Stimulated activated CD8-positive, alpha-beta memory T cell treated with anti-CD3 and anti-CD28 coated beads, Interleukin-4, amount 100 ng/mL, for 48 hours (primary cell): Measurements from ENCODE around the gene METTL24.
"Not testable (repeated sequence)": the region's sequence is repeated elsewhere in the genome, so short reads cannot be mapped to it uniquely, and the experiment has no call there.

Experiments
- DNase-seq: peaks from one replicate; pipeline ENCODE4 v3.0.0-alpha.2; 2020

Gene METTL24

DNA sequence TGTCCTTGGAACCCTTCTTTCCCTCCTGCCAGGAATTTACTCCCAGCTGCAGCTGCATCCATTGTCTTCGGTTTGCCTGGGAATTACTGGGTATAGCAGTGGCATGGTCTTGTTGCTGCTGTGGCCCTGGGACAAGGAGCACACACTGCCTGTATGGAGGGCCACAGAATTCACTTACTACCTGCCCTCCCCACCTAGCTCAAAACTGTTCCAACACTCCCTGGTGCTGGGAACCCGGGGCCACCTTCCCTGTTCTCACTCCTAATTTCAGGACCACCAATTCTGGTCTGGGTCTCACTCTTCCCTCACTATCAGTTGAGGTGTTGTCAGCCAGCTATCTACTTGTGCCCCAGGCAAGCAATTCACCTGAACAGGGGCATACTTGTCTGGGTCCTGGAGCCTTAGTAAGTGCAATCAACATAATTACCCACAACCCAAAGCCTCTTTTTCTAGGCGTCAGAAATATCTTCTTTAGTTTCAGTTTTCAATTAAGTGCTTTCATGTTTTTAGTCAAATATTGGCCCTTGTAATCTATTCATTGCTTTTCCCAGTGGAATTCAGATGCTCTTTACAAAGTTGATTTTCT is 47.2 kb downstream of the METTL24 start:
- no peak for DNase-seq

DNA sequence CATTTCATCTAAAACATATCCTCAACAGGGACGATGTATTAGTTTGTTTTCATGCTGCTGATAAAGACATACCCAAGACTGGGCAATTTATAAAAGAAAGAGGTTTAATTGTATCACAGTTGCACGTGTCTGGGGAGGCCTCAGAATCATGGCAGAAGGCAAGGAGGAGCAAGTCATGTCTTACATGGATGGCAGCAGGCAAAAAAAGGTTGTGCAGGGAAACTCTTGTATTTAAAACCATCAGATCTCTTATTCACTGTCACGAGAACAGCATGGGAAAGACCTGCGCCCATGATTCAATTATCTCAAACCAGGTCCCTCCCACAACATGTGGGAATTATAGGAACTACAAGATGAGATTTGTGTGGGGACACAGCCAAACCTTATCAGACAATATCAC is 48.7 kb downstream of the METTL24 start:
- DNase-seq, result not testable (repeated sequence)

DNA sequence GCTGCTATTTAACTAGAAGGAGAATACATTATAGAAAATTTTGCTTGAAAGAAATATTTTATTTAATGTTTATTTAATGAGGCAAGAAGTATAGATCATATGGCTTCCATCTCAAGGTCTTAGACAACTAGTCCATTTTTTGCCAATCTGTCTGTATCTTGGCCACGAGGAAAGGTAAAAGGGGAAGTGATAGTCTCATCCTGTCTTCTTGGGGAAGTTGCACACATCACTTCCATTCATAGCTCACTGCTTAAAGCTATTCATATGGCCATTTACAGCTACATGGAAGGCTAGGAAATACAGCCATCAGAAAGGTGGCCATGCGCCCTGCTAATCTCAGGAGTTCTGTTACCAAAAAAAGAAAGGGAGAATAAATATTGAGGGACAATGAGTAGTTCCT is 50.8 kb downstream of the METTL24 start:
- no peak for DNase-seq

DNA sequence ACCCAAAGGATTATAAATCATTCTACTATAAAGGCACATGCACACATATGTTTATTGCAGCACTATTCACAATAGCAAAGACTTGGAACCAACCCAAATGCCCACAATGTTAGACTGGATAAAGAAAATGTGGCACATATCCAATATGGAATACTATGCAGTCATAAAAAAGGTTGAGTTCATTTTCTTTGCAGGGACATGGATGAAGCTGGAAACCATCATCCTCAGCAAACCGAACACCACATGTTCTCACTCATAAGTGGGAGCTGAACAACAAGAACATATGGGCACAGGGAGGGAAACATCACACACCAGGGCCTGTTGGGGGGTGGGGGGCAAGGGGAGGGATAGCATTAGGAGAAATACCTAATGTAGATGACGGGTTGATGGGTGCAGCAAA is 52.3 kb downstream of the METTL24 start:
- not testable (repeated sequence) for DNase-seq

DNA sequence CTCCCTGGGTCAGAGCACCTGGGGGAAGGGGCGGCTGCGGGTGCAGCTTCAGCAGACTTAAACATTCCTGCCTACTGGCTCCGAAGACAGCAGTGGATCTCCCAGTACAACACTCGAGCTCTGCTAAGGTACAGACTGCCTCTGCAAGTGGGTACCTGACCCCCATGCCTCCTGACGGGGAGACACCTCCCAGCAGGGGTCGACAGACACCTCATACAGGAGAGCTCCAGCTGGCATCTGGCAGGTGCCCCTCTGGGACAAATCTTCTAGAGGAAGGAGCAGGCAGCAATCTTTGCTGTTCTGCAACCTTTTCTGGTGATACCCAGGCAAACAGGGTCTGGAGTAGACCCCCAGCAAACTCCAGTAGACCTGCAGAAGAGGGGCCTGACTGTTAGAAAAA is 54.5 kb downstream of the METTL24 start:
- DNase-seq, result not testable (repeated sequence)

DNA sequence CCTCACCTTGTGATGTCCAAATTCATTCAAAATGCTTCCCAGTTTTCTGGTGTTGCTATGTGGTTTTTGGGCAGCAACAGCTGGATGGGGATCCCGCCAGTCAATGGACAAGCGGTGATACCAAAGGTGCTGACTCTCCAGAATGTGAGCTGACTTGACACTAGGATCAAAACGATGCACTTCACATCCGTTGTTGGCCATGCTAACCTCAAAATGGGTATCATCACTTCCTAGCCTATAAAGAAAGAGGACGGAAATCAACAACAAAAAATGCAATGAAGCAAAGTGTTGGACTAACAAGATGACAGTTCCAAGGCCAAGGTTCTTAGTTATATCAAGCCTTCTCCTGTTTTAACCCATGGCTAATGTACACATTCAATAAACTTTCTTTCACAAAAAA is 59.2 kb downstream of the METTL24 start:
- no peak for DNase-seq

DNA sequence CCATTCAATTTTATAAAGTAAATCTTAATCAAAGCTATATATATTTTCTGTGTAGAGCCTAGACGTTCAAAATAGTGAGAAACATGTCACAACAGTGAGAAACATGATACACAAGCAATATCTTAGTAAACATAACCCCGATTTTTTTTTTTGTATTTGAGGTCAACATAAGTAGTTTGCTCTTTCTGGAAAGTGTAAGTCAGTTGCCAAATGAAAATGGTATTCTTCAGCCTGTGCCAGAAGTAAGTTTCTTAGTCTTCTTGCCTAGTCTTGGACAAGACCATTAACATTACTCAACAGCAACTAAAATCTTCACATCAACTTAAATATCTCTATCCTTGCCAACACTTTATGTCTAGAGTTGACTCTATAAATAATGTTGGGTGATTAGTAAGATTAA is 59.7 kb downstream of the METTL24 start:
- DNase-seq, result no peak

DNA sequence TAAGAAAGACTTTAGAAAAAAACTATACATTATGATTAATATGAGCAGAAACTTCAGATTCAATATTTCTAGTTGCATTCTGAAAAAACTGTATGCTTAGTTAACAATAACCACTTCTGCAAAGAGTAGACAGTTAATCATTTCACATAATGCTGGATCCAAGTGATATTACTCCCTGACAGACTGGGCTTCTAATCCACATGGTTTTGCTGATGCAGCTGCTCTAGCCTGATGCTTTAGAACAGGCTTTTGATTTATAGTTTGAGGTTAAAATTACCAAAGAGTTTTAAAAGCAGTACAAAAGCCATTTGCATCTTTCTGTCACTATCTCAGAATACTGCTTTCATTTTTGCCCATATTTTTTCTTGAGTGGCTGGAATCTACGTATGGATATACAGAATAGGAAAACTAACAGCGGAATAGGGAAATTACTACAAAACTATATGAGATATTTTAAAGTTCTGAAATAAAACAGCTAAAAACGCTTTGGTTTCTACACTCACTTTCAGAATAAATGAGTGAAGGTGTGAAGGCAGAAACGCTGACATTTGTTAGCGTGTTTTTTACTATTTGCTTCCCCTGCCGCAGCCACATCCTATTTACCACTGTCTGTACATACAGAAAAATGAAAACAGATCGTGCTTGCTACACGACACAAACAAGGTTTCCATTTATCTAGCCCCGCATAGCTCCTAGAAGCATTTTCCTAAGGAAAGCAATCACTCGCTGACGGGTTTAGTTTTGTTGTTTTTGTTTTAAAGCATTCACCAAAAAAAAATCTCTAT is 61.7 kb downstream of the METTL24 start:
- DNase-seq, result no peak

DNA sequence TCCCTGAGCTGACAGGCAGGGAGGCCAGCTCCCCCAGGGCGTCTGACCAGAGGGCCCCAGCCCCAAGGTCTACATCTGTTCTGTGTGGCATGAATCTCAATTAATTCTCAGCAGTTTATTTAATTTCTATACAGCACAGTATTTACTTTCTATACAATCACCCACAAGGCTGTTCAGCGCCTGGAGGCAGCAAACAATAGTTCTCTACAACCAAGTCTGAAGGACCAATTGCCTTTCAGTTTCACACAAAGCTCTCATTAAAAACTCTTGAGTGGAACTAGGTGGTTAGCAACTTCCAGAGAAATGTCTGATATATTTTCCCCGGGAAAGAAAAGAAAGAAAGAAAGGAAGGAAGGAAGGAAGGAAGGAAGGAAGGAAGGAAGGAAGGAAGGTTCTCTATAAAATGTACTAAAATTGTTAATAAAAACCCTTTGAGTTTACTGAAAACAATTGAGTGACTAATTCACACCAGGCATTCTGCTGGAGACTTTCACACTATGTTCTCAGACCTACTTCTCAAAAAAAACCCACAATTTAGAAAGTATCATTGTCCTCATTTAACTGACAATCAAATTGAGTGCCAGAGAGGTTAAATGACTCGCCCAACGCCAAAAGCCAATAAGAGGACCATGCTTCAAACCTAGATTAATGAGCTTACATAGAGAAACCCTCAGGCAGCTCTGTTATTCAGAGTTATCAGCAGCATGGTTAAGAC is 62.5 kb downstream of the METTL24 start:
- no peak for DNase-seq

DNA sequence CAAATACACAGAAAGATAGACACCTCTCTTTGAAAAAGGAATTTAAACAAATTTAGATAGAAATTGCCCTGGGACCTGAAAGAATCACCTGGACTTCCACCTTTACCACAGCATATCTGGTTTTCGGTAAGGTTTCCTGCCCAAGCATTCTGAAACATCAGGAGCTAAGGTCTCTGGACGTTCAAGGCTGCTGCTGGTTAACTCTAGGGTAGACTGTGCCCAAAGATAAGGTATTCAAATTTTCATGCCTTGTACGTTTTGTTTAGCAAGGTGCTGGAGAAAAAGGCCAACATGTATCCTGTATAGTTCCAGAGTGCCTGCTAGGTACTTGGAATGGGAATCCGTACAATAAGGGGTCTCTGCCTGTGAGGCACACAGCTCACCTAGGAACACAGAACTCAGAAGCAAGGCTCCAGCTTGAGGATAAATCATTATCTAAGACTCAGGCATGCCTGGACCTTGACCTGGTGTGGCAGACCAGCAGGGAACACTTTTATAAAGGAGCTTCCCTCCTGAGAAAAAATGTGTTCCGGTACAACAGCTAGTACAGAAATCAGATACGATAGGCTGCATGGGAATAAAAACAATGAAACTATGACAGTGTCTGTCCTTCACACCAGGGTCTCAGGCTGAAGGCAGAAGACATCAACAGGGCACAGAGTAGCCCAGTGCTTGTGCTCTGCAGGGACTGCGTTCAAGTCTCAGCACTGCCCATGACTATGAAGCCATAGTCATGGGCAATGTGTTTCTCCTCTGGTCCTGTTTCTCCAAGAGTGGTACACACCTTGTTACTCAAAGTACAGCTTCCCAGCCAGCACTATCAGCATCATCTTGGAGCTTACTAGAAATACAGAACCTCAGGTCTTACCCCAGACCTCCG is 70.4 kb downstream of the METTL24 start:
- no peak for DNase-seq

DNA sequence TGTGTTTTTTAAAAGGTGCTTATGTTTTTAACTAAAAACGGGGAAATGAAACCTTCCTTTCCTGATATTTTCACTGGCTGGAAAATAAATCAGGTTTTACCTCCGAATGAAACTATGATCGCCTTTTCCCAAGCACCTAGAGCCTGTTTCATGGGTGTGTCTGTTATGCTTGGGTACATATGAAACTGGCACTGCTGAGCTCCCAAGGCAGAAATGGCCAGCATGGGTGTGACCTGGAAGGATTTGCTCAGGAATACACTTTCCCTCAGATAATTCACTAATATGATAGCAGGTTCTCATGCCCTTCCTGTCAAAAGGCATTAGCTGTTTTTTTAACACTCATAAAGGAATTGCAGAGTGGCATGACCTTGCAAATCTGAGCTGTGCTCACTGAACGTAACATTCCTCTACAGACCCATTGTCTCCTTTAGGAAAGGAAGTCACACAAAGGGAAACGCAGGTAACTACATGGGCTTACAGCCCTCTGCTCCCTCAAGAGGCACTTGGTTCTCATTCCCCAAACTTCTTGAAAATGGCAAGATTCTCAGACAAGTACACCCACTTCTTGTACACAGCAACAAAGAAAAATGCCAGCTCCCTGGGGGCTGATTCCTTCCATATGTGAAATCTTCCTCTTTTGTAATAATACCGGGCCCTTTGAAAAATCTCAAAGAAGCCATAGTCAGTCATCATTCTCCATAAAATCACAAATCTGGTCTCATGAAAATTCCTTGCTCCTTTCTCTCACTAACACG is 72.7 kb downstream of the METTL24 start:
- DNase-seq, result no peak

DNA sequence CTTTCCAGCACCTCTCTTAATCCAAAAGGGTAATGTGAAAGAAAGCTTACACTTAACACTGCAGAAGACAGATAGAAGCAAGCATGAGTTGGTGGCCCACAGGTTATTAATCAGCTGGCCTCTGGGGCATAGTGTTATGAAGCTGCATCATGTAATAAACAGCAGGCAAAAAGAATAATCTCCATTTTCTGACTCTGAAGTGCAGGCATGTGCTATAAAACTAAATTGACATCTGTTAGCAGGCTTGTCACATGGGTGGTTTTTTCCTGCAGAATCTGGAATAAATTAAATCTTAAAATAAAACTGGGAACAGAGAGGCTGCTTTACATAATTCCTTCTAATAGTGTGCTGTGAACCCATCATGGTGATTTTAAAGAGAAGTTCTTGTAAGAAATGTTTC is 73.3 kb downstream of the METTL24 start:
- DNase-seq, result no peak

DNA sequence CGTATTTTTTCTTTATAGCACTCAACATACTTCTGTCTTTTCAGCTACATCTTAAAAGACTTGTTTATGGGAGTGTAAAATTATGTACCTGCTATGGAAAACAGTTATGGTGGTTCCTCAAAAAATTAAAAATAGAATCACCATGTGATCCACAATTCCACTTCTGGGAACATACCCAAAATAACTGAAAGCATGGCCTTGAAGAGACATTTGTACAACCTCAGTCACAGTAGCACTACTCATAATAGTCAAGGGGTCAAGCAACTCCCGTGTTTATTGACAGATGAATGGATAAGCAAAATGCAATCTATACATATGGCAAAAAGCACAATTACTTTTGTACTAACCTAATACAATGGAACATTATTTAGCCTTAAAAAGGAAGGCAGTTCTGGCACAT is 74.5 kb downstream of the METTL24 start:
- no peak for DNase-seq

DNA sequence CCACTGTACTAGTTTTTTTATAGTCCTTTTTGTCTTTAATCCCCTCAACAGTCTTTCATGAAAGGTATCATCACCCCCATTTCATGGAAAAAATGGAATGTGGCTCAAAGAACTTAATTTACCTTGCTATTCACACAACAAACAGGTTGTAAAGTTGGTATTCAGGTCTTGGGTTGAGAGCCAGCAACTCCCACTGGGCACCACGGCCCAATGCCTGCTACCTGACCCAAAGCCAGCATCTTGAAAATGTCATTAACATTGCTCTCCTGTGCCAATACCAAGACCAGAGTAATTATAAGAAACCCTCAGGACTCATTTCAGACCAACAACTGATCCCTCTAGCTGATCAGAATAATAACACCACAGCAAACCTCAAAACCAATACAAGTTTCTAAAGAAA is 75.7 kb downstream of the METTL24 start:
- DNase-seq, result no peak

DNA sequence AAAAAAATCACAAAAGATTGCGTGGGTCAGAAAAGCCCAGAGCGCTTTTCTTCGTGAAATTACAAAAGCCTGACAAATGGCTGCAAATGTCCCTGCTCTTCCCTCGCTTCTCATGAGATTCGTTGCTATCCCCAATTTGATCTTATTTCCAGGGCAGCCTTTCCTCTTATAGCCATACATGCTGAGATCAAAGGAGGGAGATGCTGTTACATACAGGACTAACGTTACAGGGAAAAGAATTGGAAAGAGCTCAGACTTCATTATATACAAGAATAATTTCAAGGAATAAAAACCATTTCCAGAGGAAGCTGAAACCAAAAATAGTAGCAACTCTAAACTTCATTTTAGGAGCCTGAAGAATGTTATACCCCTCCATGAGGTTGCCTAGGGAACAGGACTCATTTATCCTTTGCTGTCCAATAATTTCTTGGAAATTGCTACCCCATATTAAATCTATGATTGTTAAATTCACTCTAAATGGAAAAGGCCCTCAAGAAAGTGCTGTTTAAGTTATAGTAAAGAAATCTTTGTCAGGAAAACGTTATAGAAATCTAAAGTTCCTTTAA is 81.0 kb downstream of the METTL24 start:
- DNase-seq, result no peak

DNA sequence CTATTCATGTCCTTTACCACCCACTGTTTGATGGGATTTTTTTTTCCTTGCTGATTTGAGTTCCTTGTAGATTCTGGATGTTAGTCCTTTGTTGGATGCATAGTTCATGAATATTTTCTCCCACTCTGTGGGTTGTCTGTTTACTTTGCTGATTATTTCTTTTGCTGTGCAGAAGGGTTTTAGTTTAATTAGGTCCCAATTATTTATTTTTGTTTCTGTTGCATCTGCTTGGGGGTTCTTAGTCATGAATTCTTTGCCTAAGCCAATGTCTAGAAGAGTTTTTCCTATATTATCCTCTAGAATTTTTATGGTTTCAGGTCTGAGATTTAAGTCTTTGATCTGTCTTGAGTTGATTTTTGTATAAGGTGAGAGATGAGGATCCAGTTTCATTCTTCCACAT is 85.4 kb downstream of the METTL24 start:
- DNase-seq, result not testable (repeated sequence)

DNA sequence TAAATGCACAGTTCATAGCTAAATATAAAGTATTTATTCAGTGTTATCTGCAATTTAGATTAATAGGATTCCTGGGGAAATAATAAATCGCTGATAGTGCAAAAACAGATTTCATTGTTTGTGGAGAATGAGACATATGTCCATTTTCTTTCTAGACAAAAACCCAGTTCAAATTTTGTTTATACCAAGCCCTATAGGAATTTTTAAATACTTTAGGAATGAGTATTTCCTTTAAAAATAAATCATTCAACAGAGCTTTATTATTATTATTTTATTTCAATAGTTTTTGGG is 86.5 kb downstream of the METTL24 start:
- DNase-seq, result no peak

DNA sequence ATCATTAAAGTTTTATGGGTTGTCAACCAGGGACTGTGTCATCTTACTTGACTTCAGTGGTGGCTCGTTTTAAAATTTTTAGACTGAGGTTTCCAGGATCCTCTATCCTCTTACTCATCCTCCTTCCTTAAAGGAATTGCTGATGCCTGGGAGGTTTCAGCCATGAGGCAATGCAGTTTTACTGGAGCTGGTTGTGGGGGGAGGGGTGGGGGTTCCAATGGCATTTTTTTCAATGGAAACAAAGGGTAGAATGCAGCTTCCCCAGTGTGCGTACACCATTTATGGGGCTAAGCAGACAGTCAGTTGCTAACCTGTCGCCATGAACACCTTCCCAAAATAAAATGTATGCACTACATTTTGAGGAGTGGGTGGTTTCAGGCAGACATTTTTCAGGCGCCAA is 88.0 kb downstream of the METTL24 start:
- no peak for DNase-seq

DNA sequence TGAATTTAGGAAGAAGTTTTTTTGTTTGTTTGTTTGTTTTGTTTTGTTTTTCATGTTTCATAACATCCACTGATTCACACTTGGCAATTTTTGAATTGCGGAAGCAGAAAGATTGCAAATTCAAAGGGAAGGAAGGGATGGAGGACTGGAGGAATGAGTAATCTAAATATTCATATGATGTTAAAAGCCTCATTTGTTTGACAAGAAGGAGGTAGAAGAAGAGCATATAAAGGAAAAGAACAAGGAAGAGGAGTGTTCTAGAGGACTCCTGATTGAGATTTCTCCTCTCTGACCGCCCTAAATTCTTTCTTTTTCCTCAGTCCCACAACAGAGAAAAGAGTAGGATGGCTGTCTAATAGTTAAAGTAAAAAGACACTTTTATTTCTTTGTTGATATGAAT is 88.5 kb downstream of the METTL24 start:
- no peak for DNase-seq

DNA sequence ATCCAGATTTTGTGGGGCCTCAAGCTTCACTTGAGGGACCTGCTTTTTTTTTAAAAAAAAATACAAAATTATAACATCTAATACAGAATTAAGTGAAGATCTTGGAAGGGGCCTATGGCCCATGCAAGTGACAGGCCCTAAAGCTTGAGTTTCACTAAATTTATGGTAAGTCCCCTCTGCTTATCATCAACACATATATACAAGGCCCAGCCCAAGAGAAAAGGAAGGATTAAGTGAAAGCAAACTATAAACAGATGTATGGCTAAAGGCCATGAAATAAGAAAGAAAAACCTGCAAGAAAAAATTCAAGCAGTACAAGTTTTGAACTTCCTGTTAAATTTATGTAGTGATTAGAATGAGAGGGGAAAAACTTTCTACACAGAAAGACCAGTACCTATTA is 91.2 kb downstream of the METTL24 start:
- no peak for DNase-seq

DNA sequence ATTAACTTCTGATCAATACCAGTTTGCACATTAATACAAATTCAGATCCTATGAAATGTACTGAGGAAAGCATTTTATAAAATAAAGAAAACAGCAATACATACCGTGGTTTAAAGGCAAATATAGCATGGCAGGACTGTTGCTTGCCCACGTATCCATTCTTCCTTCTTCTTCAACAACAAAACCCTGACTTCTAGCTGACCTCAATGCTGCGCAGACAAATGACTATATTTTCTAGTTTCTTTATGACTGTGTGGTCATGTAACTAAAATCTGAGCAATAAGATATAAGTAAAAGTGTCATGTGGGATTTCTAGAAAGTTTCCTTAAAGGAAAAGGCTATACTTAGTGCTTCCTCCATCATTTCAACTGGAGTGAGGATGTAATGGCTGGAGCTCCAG is 92.9 kb downstream of the METTL24 start:
- no peak for DNase-seq

DNA sequence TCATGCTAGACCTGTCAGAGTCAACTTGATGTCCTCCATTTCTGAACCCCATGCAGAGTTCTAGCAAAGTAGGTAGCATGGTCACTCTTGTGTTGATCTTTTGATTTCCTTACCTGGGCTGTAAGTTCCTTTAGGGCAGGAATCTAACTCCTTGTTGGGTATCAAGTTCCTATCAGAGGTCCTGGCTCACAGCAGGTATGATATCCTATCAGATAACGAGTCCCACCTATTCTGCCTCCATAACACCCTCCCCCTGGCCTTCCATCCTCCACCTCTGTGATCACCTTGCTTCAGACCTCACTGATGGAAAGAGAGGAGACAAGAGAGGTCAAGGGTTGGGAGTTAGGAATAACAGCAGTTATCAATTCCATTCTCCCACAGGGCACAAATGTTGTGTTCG is 101.8 kb downstream of the METTL24 start:
- DNase-seq, result no peak
